B cell (primary cell): ENCODE measurements around the gene JAML. TPM values are rescaled to one million over a fixed set of nuclear protein-coding genes. Genes with fewer than 3 reads are reported as not detected.

ENCODE experiments used
- ATAC-seq: fragments of 200-7000 bp; cut with Tn5 transposase; one replicate; pipeline ENCODE4 v1.10.0; 2021; ENCODE audit warnings: low read depth, mild to moderate bottlenecking, moderate number of reproducible peaks, moderate library complexity
- CTCF ChIA-PET: fragments of 350-600 bp; sonication (Branson Sonifier 250); formaldehyde crosslinking; loops from one replicate; lab custom pipeline; 2021; ENCODE audit warnings: antibody characterized with exemption, inconsistent platforms; lab: Charles Lee
- POLR2A ChIA-PET: fragments of 350-600 bp; sonication (Branson Sonifier 250); formaldehyde crosslinking; loops from one replicate; lab custom pipeline; 2021; ENCODE audit warnings: antibody characterized with exemption; lab: Charles Lee
- DNase-seq: peaks from one replicate; pipeline ENCODE4 v3.0.0; 2013
- H2AFZ ChIP-seq: 2 replicates; pipeline ENCODE4 v1.6.1; 2012; ENCODE audit warnings: mild to moderate bottlenecking, low read depth, low read length; ENCODE audit not compliant: insufficient read depth, poor library complexity, severe bottlenecking
- H3K27ac ChIP-seq, 2 donors: 1 replicate in 1 of 2; 2 replicates in 1 of 2; pipeline ENCODE4 v1.5.1; 2012 to 2013; ENCODE audit warnings: low read length in 2 of 2, mild to moderate bottlenecking in 2 of 2, moderate library complexity in 1 of 2
- H3K27me3 ChIP-seq, 4 experiments: fragments of 200-600 bp in 1 of 4; sonication (generic) in 1 of 4; replicated peaks in 1 of 4; 1 replicate in 2 of 4; 2 replicates in 2 of 4; pipeline versions ENCODE4 v1.6.1 to v1.7.0; 2013 to 2016; ENCODE audit warnings: low read length in 3 of 4, mild to moderate bottlenecking in 2 of 4, mixed read lengths in 1 of 4, moderate library complexity in 1 of 4; ENCODE audit not compliant: insufficient read depth in 4 of 4, control insufficient read depth in 3 of 4; ENCODE audit errors: control extremely low read depth in 1 of 4
- H3K36me3 ChIP-seq, 2 experiments: replicated peaks in 1 of 2; 1 replicate in 1 of 2; 2 replicates in 1 of 2; pipeline versions ENCODE4 v1.6.1 to v1.7.1; 2013; ENCODE audit warnings: low read length in 1 of 2; ENCODE audit not compliant: insufficient read depth in 2 of 2, control insufficient read depth in 1 of 2; ENCODE audit errors: control extremely low read depth in 1 of 2, extremely low read depth in 1 of 2
- H3K4me1 ChIP-seq, 2 donors: fragments of 200-600 bp in 1 of 2; sonication (generic) in 1 of 2; 1 replicate in 1 of 2; 2 replicates in 1 of 2; pipeline versions ENCODE4 v1.5.1 to v1.6.1; 2013 to 2017; ENCODE audit warnings: low read length in 2 of 2; ENCODE audit not compliant: control insufficient read depth in 2 of 2, insufficient read depth in 2 of 2
- H3K4me2 ChIP-seq: replicated peaks from 2 replicates; pipeline ENCODE3; 2012; ENCODE audit warnings: mild to moderate bottlenecking, low read depth, low read length; ENCODE audit not compliant: poor library complexity, severe bottlenecking
- H3K4me3 ChIP-seq, 5 experiments: fragments of 200-600 bp in 1 of 5; sonication (generic) in 1 of 5; 1 replicate in 3 of 5; 2 replicates in 2 of 5; pipeline versions ENCODE4 v1.5.1 to v1.7.0; 2011 to 2016; ENCODE audit warnings: low read length in 4 of 5, mild to moderate bottlenecking in 4 of 5, low read depth in 2 of 5, control low read depth in 1 of 5, moderate library complexity in 1 of 5; ENCODE audit not compliant: insufficient read depth in 1 of 5; ENCODE audit errors: control extremely low read depth in 1 of 5, extremely low read depth in 1 of 5
- H3K79me2 ChIP-seq: fragments of 200-600 bp; sonication (generic); one replicate; pipeline ENCODE4 v1.6.0; 2016; ENCODE audit warnings: low read length; ENCODE audit not compliant: control insufficient read depth, insufficient read depth
- H3K9ac ChIP-seq: fragments of 200-600 bp; sonication (generic); 2 replicates; pipeline ENCODE4 v1.6.1; 2017; ENCODE audit warnings: mild to moderate bottlenecking, low read length, moderate library complexity
- H3K9me3 ChIP-seq, 3 donors: one replicate each; pipeline versions ENCODE4 v1.6.1 to v1.7.1; 2013; ENCODE audit warnings: low read length in 2 of 3; ENCODE audit not compliant: control insufficient read depth in 2 of 3, insufficient read depth in 1 of 3; ENCODE audit errors: control extremely low read depth in 1 of 3
- H4K20me1 ChIP-seq: 2 replicates; pipeline ENCODE4 v1.6.0; 2012; ENCODE audit warnings: mild to moderate bottlenecking, low read length; ENCODE audit not compliant: insufficient read depth, control insufficient read depth, poor library complexity, severe bottlenecking
- H3K27ac Mint-ChIP-seq: one replicate; pipeline ENCODE4 v1.8.0; 2021; ENCODE audit warnings: mixed read lengths
- H3K27me3 Mint-ChIP-seq: one replicate; pipeline ENCODE4 v1.8.0; 2021; ENCODE audit warnings: mixed read lengths
- H3K4me1 Mint-ChIP-seq: one replicate; pipeline ENCODE4 v1.8.0; 2021; ENCODE audit warnings: mixed read lengths
- H3K4me3 Mint-ChIP-seq: one replicate; pipeline ENCODE4 v1.8.0; 2021; ENCODE audit warnings: mixed read lengths
- H3K9me3 Mint-ChIP-seq: one replicate; pipeline ENCODE4 v1.8.0; 2022; ENCODE audit warnings: mixed read lengths; ENCODE audit not compliant: insufficient read depth
- EZH2 ChIP-seq: IDR thresholded peaks from 2 replicates; pipeline ENCODE4 v1.6.1; 2012; ENCODE audit warnings: borderline replicate concordance, low read depth, mild to moderate bottlenecking, moderate library complexity, low read length; ENCODE audit not compliant: insufficient read depth, poor library complexity, severe bottlenecking
- WGBS: methylation state at CpG from one replicate; pipeline ENCODE4 v1.1.5; 2013; ENCODE audit warnings: missing lambda C conversion rate; ENCODE audit not compliant: insufficient coverage; 5-methylcytosine and 5-hydroxymethylcytosine counted together
- intact Hi-C: fragments of 100-400 bp; cut with micrococcal nuclease; formaldehyde crosslinking; loops from one replicate; pipeline ENCODE4 v1.10.0; 2022
- polyA plus RNA-seq: library from polyadenylated mRNA; depleted of rRNA; stranded (reverse); fragments of >200 nt; gene quantifications from 2 replicates; pipeline ENCODE4 v1.2.3, GENCODE V29; 2012
- total RNA-seq, 2 donors: library from RNA; stranded (reverse); fragments of 120-200 nt in 1 of 2; gene quantifications; 1 replicate in 1 of 2; 2 replicates in 1 of 2; pipeline versions ENCODE4 v1.2.3 to v1.2.4, GENCODE V29; 2013 to 2022
- TF ChIP-seq, protein P1 (sequence below): fragments of 200-600 bp; IDR thresholded peaks from one replicate; pipeline ENCODE4 v1.8.0; 2022; ENCODE audit warnings: antibody characterized with exemption, mild to moderate bottlenecking

The JAML gene
- total and polyA plus RNA-seq, 2 donors (not counting 1 experiment from before 2014, with no cell fraction given), result 1.0 to 9.6 TPM

DNA sequence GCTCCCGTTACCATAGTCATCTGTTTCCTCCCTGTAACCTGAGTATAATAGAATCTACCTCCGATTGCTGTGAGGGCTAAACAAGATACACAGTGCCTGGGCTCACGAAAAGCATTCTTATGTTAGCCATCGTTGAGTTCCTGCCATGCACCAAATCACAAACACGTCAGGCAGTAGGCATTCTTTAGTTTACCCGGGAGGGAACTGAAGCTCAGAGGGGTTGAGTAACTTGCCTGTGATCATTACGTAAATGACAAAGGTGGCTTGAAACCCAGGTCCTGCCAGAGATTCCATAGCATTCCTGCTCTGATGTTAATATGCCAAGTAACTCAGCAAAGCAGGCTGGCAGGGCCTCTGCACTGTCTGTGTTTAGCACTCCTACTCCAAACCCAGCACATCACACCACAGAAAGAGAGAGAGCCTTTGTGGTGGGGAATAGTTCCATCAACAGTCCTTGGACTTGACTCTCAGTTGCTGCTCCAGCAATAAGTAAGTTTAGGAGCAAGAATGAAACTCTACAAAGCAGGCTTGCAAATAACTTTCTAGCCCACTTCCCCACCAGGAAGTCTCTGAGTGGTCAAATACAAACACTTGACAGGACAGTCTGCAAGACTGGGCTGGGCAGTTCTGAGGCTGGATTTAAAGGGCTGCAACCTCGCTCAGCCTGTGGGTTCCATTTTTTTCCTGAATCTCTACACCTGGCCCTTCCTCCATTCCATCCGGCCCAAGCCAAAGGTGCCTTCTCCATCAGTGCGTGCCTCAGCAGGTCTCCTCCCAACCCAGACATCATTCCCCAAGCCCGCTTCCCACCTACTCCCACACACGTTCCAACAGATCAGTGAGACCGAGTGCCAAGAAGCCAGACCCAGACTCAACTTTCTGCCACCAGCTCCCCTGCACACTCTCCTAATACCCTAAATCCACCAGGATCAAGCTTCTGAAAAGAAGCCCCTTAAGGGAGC is 49.5 kb downstream of the JAML start:
- H3K79me2 ChIP-seq, result no peaks in the 10 kb centered on the region
- TF ChIP-seq EZH2, result no peak
- TF ChIP-seq, protein P1, sequence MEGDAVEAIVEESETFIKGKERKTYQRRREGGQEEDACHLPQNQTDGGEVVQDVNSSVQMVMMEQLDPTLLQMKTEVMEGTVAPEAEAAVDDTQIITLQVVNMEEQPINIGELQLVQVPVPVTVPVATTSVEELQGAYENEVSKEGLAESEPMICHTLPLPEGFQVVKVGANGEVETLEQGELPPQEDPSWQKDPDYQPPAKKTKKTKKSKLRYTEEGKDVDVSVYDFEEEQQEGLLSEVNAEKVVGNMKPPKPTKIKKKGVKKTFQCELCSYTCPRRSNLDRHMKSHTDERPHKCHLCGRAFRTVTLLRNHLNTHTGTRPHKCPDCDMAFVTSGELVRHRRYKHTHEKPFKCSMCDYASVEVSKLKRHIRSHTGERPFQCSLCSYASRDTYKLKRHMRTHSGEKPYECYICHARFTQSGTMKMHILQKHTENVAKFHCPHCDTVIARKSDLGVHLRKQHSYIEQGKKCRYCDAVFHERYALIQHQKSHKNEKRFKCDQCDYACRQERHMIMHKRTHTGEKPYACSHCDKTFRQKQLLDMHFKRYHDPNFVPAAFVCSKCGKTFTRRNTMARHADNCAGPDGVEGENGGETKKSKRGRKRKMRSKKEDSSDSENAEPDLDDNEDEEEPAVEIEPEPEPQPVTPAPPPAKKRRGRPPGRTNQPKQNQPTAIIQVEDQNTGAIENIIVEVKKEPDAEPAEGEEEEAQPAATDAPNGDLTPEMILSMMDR, result no peak
- ChIA-PET CTCF (interaction anchor here (0.6 to 8.8 kb wide), 2 partner anchors 30 to 121 kb away, joined by 3 to 96 read pairs; no protein-coding TSS in a partner anchor), POLR2A (no interaction called here)
- DNase-seq (no peak), ATAC-seq (no peak)
- Mint-ChIP-seq H3K27me3 (peaks cover 38% of the 10 kb centered on the region), H3K4me1 (peaks cover 3% of the 10 kb centered on the region), H3K4me3 (no peak overlapping the region), H3K9me3 (no peaks in the 10 kb centered on the region), H3K27ac (no peak overlapping the region)
- H3K4me1 ChIP-seq, result peaks cover 0 to 5% of the 10 kb centered on the region in 2 donors
- intact Hi-C loops, result no loop called here
- H3K27me3 ChIP-seq, result peaks cover 0 to 13% (median 1%) of the 10 kb centered on the region in 4 experiments
- 93% methylated on average over 11 of the region's 13 CpGs for WGBS
- H3K27ac ChIP-seq, result no peak overlapping the region
- H2AFZ ChIP-seq, result no peak overlapping the region
- no peaks in the 10 kb centered on the region for H4K20me1 ChIP-seq
- H3K9ac ChIP-seq, result no peak overlapping the region
- no peaks in the 10 kb centered on the region for H3K36me3 ChIP-seq
- H3K4me3 ChIP-seq, result no peak overlapping the region
- H3K4me2 ChIP-seq, result no peak overlapping the region
- H3K9me3 ChIP-seq, result no peaks in the 10 kb centered on the region
